ENCODE results near the gene SLC6A11. TPM values are rescaled to one million over a fixed set of nuclear protein-coding genes. Genes with fewer than 3 reads are reported as not detected.

SLC6A11 gene
- total and polyA plus RNA-seq, 2 donors (not counting 1 experiment from before 2014, with no cell fraction given): not detected

- Histone ChIP-seq H3K36me3 (replicated peaks in 1 of 2; ENCODE audit: control extremely low read depth in 1 of 2, control insufficient read depth in 1 of 2, extremely low read depth in 1 of 2, insufficient read depth in 2 of 2, low read length in 1 of 2) (no peaks in the 10 kb centered on the region), H3K4me3 (ENCODE audit: control extremely low read depth in 1 of 5, extremely low read depth in 1 of 5, insufficient read depth in 1 of 5, low read depth in 2 of 5, low read length in 4 of 5) (no peak overlapping the region), H2AFZ (ENCODE audit: insufficient read depth, low read depth, low read length, poor library complexity, severe bottlenecking) (no peak overlapping the region), H3K27me3 (replicated peaks in 1 of 4; ENCODE audit: control extremely low read depth in 1 of 4, control insufficient read depth in 3 of 4, insufficient read depth in 4 of 4, low read length in 3 of 4) (no peaks in the 10 kb centered on the region), H3K27ac (ENCODE audit: low read length in 2 of 2) (no peak overlapping the region), H3K9ac (ENCODE audit: low read length) (no peak overlapping the region), H4K20me1 (ENCODE audit: control insufficient read depth, insufficient read depth, low read length, poor library complexity, severe bottlenecking) (no peaks in the 10 kb centered on the region), H3K79me2 (ENCODE audit: control insufficient read depth, insufficient read depth, low read length) (no peaks in the 10 kb centered on the region), H3K9me3 (ENCODE audit: control extremely low read depth in 1 of 3, control insufficient read depth in 2 of 3, insufficient read depth in 1 of 3, low read length in 2 of 3) (peaks cover 0 to 10% (median 0%) of the 10 kb centered on the region in 3 donors), H3K4me2 (replicated peaks; ENCODE audit: low read depth, low read length, poor library complexity, severe bottlenecking) (no peak overlapping the region), H3K4me1 (ENCODE audit: control insufficient read depth in 2 of 2, insufficient read depth in 2 of 2, low read length in 2 of 2) (no peaks in the 10 kb centered on the region)
- ATAC-seq (ENCODE audit: low read depth) (no peak), DNase-seq (no peak)
- peaks cover 2% of the 10 kb centered on the region for H3K9me3 Mint-ChIP-seq (ENCODE audit: insufficient read depth)
- no peaks in the 10 kb centered on the region for H3K4me1 Mint-ChIP-seq
- ChIA-PET POLR2A (no interaction called here), CTCF (no interaction called here)
- H3K4me3 Mint-ChIP-seq: no peak overlapping the region
- TF ChIP-seq EZH2 (IDR thresholded peaks at IDR 0.05; ENCODE audit: borderline replicate concordance, insufficient read depth, low read depth, low read length, poor library complexity, severe bottlenecking): no peak
- TF ChIP-seq CTCF (IDR thresholded peaks at IDR 0.05): no peak
- no peak overlapping the region for H3K27ac Mint-ChIP-seq
- WGBS (ENCODE audit: insufficient coverage): 89% methylated on average over 5 of the region's 9 CpGs
- intact Hi-C loops (cut with micrococcal nuclease): no loop called here
- peaks cover 18% of the 10 kb centered on the region for H3K27me3 Mint-ChIP-seq
These were observed 114.1 kb downstream of the SLC6A11 start for GRCh38 chr3:10929978-10930665.

- Mint-ChIP-seq H3K4me3 (no peak overlapping the region), H3K27me3 (peaks cover 15% of the 10 kb centered on the region), H3K27ac (no peak overlapping the region), H3K4me1 (no peaks in the 10 kb centered on the region), H3K9me3 (ENCODE audit: insufficient read depth) (no peaks in the 10 kb centered on the region)
- Histone ChIP-seq H3K4me3 (ENCODE audit: control extremely low read depth in 1 of 5, extremely low read depth in 1 of 5, insufficient read depth in 1 of 5, low read depth in 2 of 5, low read length in 4 of 5) (no peak overlapping the region), H3K9ac (ENCODE audit: low read length) (no peak overlapping the region), H3K4me2 (replicated peaks; ENCODE audit: low read depth, low read length, poor library complexity, severe bottlenecking) (no peak overlapping the region), H3K79me2 (ENCODE audit: control insufficient read depth, insufficient read depth, low read length) (no peaks in the 10 kb centered on the region), H2AFZ (ENCODE audit: insufficient read depth, low read depth, low read length, poor library complexity, severe bottlenecking) (no peak overlapping the region), H4K20me1 (ENCODE audit: control insufficient read depth, insufficient read depth, low read length, poor library complexity, severe bottlenecking) (no peaks in the 10 kb centered on the region), H3K36me3 (replicated peaks in 1 of 2; ENCODE audit: control extremely low read depth in 1 of 2, control insufficient read depth in 1 of 2, extremely low read depth in 1 of 2, insufficient read depth in 2 of 2, low read length in 1 of 2) (no peaks in the 10 kb centered on the region), H3K27me3 (replicated peaks in 1 of 4; ENCODE audit: control extremely low read depth in 1 of 4, control insufficient read depth in 3 of 4, insufficient read depth in 4 of 4, low read length in 3 of 4) (no peaks in the 10 kb centered on the region), H3K9me3 (ENCODE audit: control extremely low read depth in 1 of 3, control insufficient read depth in 2 of 3, insufficient read depth in 1 of 3, low read length in 2 of 3) (peaks cover 0 to 5% (median 0%) of the 10 kb centered on the region in 3 donors), H3K27ac (ENCODE audit: low read length in 2 of 2) (no peak overlapping the region), H3K4me1 (ENCODE audit: control insufficient read depth in 2 of 2, insufficient read depth in 2 of 2, low read length in 2 of 2) (no peaks in the 10 kb centered on the region)
- no peak for ATAC-seq (ENCODE audit: low read depth)
- WGBS (ENCODE audit: insufficient coverage): 82% methylated on average over 7 of the region's 8 CpGs
- ChIA-PET CTCF (no interaction called here), POLR2A (no interaction called here)
- TF ChIP-seq CTCF (IDR thresholded peaks at IDR 0.05): no peak
- TF ChIP-seq EZH2 (IDR thresholded peaks at IDR 0.05; ENCODE audit: borderline replicate concordance, insufficient read depth, low read depth, low read length, poor library complexity, severe bottlenecking): no peak
- intact Hi-C loops (cut with micrococcal nuclease): no loop called here
- DNase-seq: no peak
These were observed 114.6 kb downstream of the SLC6A11 start for GRCh38 chr3:10930666-10931040.

Data from B cell (primary cell).